Measurements from ENCODE around the gene PRKAA2.
"Not testable (repeated sequence)": the region's sequence is repeated elsewhere in the genome, so short reads cannot be mapped to it uniquely, and the experiment has no call there.

The PRKAA2 gene

GRCh38 chr1:56644919-56645676 is at the start of gene PRKAA2:
Gene PRKAA2, plus strand, starts transcription at chr1:56645314. Its CDS starts 74 bp downstream, at chr1:56645388.
- DNase-seq = peak in 1 of 2 experiments; percentile 69

DNA sequence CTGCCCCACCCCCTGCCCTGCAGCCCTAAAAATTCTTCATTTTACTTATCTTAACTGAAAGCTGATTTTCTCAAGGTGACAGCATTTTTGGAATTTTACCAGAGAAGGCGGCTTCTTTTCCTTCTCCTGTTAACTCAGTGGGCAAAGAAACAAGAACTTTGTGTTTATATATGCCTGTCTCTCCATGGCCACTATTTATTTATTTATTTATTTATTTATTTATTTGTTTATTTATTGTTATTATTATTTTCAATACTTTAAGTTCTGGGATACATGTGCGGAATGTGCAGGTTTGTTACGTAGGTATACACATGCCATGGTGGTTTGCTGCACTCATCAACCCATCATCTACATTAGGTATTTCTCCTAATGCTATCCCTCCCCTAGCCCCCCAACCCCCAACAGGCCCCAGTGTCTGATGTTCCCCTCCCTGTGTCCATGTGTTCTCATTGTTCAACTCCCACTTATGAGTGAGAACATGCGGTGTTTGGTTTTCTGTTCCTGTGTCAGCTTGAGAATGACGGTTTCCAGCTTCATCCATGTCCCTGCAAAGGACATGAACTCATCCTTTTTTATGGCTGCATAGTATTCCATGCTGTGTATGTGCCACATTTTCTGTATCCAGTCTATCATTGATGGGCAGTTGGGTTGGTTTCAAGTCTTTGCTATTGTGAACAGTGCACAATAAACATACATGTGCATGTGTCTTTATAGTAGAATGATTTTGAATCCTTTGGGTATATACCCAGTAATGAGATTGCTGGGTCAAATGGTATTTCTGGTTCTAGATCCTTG is 49.5 kb upstream of the PRKAA2 start:
- DNase-seq = not testable (repeated sequence)

DNA sequence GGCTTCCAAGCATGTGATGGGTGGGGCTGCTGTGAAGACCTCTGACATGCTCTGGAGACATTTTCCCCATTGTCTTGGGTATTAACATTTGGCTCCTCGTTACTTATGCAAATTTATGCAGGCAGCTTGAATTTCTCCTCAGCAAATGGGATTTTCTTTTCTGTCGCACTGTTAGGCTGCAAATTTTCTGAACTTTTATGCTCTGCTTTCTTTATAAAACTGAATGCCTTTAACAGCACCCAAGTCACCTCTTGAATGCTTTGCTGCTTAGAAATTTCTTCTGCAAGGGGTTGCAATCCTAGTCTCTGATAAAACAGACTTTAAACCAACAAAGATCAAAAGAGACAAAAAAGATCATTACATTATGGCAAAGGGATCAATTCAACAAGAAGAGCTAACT is 35.0 kb upstream of the PRKAA2 start:
- not testable (repeated sequence) for DNase-seq

DNA sequence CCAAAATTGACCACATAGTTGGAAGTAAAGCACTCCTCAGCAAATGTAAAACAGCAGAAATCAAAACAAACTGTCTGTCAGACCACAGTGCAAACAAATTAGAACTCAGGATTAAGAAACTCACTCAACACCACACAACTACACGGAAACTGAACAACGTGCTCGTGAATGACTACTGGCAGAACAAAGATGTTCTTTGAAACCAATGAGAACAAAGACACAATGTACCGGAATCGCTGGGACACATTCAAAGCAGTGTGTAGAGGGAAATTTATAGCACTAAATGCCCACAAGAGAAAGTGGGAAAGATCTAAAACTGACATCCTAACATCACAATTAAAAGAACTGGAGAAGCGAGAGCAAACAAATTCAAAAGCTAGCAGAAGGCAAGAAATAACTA is 34.3 kb upstream of the PRKAA2 start:
- not testable (repeated sequence) for DNase-seq

DNA sequence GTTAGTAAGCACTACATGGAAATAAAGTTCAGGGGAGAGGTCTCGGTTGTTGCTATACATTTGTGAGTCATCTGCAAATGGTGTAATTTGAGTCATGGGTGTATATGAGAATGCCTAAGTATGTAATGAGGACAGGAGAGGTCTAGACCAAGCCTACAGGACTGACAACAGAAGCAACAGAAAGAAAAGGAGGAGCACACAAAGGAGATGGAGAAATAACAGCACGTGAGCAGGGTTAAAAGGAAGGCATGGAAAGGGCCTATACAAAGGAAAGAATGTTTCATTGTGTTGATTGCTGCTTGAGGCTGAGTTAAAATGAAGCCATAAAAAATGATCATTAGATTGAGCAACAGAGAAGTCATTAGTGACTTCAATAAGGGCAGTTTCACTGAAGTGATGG is 28.0 kb upstream of the PRKAA2 start:
- no peak for DNase-seq

DNA sequence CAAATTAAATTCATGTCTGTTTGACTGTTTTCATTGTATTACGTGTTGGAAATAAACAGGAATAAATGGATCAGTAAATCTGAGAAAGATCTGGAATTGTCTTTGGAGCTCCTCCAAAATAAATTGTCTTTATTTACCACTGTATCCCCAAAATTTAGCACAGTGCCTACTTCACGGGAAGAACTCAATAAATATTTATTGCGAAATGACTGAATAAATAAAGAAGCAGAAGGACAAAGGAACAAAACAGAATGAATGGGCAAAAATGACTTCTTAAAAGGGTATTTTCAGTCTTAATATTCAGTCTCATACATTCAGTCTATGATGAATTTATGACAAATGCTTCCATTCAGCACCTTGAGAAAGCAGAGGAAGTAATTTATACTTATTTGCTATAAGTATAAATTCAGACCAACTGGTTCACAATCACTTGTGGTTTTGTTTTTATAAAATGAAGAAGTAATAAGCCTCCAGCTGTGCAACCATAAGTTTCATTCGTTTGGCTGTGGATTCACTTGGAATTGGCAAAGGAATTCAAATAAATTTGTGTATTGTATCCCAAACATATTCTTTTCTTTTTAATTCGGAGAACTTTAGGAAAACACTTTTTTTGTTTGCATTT is 19.2 kb upstream of the PRKAA2 start:
- no peak for DNase-seq

- no peak for DNase-seq
Observed at GRCh38 chr1:56626546-56626945, 18.6 kb upstream of the PRKAA2 start.

DNA sequence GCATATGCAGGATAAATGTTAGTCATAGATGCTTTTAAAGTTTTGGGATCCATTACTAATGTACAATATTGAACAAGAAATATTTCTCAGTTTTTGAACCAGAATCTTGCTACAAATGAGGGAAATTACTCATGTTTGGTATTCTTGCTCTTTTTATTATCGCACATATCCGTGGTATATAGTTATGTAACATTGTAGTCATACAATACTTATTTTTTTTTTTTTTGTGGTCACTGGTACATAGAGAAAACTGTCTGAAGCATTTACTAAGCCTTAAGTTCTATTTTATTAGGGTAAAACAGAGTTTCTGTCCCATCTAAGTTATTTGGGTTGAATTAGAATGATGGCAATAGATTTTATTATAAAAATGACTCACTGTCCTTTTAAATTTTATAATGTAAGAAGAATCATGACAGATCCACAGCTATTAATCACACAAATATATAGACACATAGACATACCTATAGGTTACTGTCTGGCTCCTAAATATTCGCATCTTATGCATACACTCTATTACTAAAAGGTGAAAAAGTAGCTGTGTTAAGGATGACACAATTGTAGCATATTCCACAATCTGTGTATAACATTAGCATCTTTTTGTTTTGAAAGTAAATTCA is 18.0 kb upstream of the PRKAA2 start:
- DNase-seq = no peak

DNA sequence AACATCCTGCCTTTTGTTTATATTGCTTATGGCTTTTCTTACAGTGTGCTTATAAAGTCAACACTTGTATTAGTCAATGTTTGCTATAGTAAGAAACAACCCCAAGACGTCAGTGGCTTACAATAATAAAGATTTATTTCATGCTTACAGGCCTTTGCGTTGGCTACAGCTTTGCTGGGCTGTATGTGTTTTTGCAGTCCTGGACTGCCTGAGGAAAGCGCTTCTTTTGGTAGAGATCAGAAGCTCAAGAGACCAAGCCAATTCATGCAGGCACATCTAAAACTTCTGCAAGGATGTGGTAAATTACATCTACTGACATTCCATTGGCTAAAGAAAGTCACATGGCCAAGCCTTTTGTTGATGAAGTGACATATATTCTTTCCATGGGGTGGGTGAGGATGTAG is 17.5 kb upstream of the PRKAA2 start:
- DNase-seq = no peak

GRCh38 chr1:56630786-56631185 is 14.3 kb upstream of the PRKAA2 start:
- DNase-seq = no peak

- no peak for DNase-seq
Observed at GRCh38 chr1:56631901-56632300, 13.2 kb upstream of the PRKAA2 start.

DNA sequence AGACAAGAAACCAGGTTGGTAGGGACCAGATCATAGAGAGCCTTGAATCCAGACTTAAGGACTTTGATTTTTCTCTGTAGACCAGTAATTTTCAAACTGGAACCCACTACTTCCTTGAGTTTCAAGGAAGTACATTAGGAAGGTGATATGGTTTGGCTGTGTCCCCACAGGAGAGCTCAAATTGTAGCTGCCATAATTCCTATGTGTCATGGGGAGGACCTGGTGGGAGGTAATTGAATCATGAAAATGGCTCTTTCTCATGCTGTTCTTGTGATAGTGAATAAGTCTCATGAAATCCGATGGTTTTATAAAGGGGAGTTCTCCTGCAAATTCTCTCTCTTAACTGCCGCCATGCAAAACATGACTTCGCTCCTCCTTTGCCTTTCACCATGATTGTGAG is 10.1 kb upstream of the PRKAA2 start:
- no peak for DNase-seq

GRCh38 chr1:56638248-56638647 is 6.9 kb upstream of the PRKAA2 start:
- DNase-seq = no peak

DNA sequence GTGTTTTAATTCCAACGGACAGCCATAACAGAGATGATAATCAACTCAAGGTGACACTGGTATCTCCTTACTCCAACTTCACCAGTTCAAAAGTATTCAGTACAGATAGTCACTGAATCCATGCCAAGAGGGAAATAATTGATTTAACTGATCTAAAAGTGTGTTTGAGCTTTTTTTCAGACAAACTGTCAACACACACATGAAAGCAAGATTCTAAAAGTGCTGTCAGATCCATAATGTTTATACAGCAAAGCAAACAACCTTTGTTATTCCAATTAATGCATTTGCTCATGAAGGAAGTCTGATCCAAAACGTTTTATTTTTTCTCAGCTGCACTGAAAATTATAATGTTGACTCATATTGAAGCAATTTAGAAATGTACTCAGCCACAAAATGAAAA is 5.9 kb upstream of the PRKAA2 start:
- DNase-seq = no peak

GRCh38 chr1:56643661-56644060 is 1.5 kb upstream of the PRKAA2 start:
- DNase-seq = no peak

- no peak for DNase-seq
Observed at GRCh38 chr1:56644064-56644918, 823 bp upstream of the PRKAA2 start.

- DNase-seq = peak in 1 of 2 experiments; percentile 22
Observed at GRCh38 chr1:56645677-56646305, 677 bp downstream of the PRKAA2 start.

GRCh38 chr1:56646611-56647010 is 1.5 kb downstream of the PRKAA2 start:
- DNase-seq = no peak

DNA sequence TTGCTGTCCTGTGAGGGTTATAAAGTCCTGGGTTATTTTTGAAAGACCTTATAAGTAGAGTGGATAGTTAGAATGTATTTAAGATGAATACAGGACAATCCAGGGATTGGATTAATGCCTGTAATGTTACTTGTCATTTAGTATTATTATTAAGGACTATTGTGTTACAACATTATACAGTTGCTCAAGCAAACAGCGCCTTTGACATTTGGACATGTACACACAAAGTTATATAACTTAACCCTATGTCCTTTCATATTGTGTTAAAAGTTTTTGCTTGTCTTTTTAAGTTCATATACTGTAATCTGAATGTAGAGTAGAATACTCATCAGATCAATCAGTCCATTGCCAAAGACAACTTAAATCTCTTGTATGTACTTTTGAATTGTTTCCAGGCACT is 2.0 kb downstream of the PRKAA2 start:
- DNase-seq = no peak

GRCh38 chr1:56648546-56648945 is 3.4 kb downstream of the PRKAA2 start:
- DNase-seq = no peak

GRCh38 chr1:56654126-56654923 is 9.2 kb downstream of the PRKAA2 start:
- DNase-seq = no peak

Data from NCI-H446 (cell line).